Measurements from ENCODE around the gene SLC38A7.

GRCh38 chr16:58685084-58685449 lies 497 bp upstream of the SLC38A7 start:
- TF ChIP-seq CTCF (IDR thresholded peaks at IDR 0.05) (no peak), POLR2A (IDR thresholded peaks at IDR 0.05) (no peak)
